ENCODE measurements around the gene MYH7. TPM values are rescaled to one million over a fixed set of nuclear protein-coding genes. Genes with fewer than 3 reads are reported as not detected.

The MYH7 gene
- polyA plus RNA-seq, 1 donor (not counting 4 experiments of a cell fraction or from before 2014, with no cell fraction given), result not detected

- H2AFZ ChIP-seq (ENCODE audit: control insufficient read depth, low read length), result no peak overlapping the region
- no peaks in the 10 kb centered on the region for H4K20me1 ChIP-seq (ENCODE audit: control insufficient read depth, extremely low read depth, insufficient read depth, low read length)
- no peaks in the 10 kb centered on the region for H3K9me1 ChIP-seq (ENCODE audit: control insufficient read depth, extremely low read depth, insufficient read depth, low read length)
- H3K79me2 ChIP-seq (ENCODE audit: control insufficient read depth, insufficient read depth, low read length), result no peaks in the 10 kb centered on the region
- no peak for FAIRE-seq
- H3K4me1 ChIP-seq (ENCODE audit: control insufficient read depth, extremely low read depth, insufficient read depth, low read length), result no peaks in the 10 kb centered on the region
- no peaks in the 10 kb centered on the region for H3K27me3 ChIP-seq (ENCODE audit: control insufficient read depth, extremely low read depth, insufficient read depth, low read length)
- no peak overlapping the region for H3K4me3 ChIP-seq (ENCODE audit: control insufficient read depth in 2 of 3, extremely low read depth in 1 of 3, insufficient read depth in 2 of 3, low read depth in 1 of 3, low read length in 3 of 3)
- H3K9ac ChIP-seq (ENCODE audit: control insufficient read depth, extremely low read depth, insufficient read depth, low read length), result no peak overlapping the region
- no peak overlapping the region for H3K27ac ChIP-seq (ENCODE audit: control insufficient read depth, insufficient read depth, low read length)
- TF ChIP-seq CTCF (optimal IDR thresholded peaks at IDR 0.05 in 1 of 3, IDR thresholded peaks at IDR 0.05 in 1 of 3, conservative IDR thresholded peaks at IDR 0.05 in 1 of 3; ENCODE audit: extremely low read depth in 1 of 3, insufficient read depth in 2 of 3, low read length in 3 of 3) (no peak), EZH2 (IDR thresholded peaks at IDR 0.05; ENCODE audit: low read length) (no peak)
- no peak for DNase-seq (ENCODE audit: low read depth, low spot score)
- no peaks in the 10 kb centered on the region for H3K9me3 ChIP-seq (ENCODE audit: control insufficient read depth, low read depth, low read length)
- H3K4me2 ChIP-seq (ENCODE audit: control insufficient read depth, extremely low read depth, insufficient read depth, low read depth, low read length), result no peak overlapping the region
- no peaks in the 10 kb centered on the region for H3K36me3 ChIP-seq (ENCODE audit: control insufficient read depth in 2 of 2, extremely low read depth in 1 of 2, insufficient read depth in 2 of 2, low read length in 2 of 2)
- dilution Hi-C loops (cut with MboI; ENCODE audit: extremely low pct_ligation_motif_present, low sequenced_read_pairs), result no loop called here
Observed at GRCh38 chr14:23385642-23386265, 49.7 kb downstream of the MYH7 start.

- dilution Hi-C loops (cut with MboI; ENCODE audit: extremely low pct_ligation_motif_present, low sequenced_read_pairs), result no loop called here
- H4K20me1 ChIP-seq (ENCODE audit: control insufficient read depth, extremely low read depth, insufficient read depth, low read length), result no peaks in the 10 kb centered on the region
- H3K79me2 ChIP-seq (ENCODE audit: control insufficient read depth, insufficient read depth, low read length), result no peaks in the 10 kb centered on the region
- DNase-seq (ENCODE audit: low read depth, low spot score) (no peak), FAIRE-seq (no peak)
- peaks cover 4% of the 10 kb centered on the region for H3K27me3 ChIP-seq (ENCODE audit: control insufficient read depth, extremely low read depth, insufficient read depth, low read length)
- no peak overlapping the region for H3K4me3 ChIP-seq (ENCODE audit: control insufficient read depth in 2 of 3, extremely low read depth in 1 of 3, insufficient read depth in 2 of 3, low read depth in 1 of 3, low read length in 3 of 3)
- no peak overlapping the region for H3K4me2 ChIP-seq (ENCODE audit: control insufficient read depth, extremely low read depth, insufficient read depth, low read depth, low read length)
- no peaks in the 10 kb centered on the region for H3K36me3 ChIP-seq (ENCODE audit: control insufficient read depth in 2 of 2, extremely low read depth in 1 of 2, insufficient read depth in 2 of 2, low read length in 2 of 2)
- H3K9me3 ChIP-seq (ENCODE audit: control insufficient read depth, low read depth, low read length), result no peaks in the 10 kb centered on the region
- H3K27ac ChIP-seq (ENCODE audit: control insufficient read depth, insufficient read depth, low read length), result no peak overlapping the region
- no peaks in the 10 kb centered on the region for H3K9me1 ChIP-seq (ENCODE audit: control insufficient read depth, extremely low read depth, insufficient read depth, low read length)
- TF ChIP-seq EZH2 (IDR thresholded peaks at IDR 0.05; ENCODE audit: low read length), result no peak
- no peak for TF ChIP-seq CTCF (optimal IDR thresholded peaks at IDR 0.05 in 1 of 3, IDR thresholded peaks at IDR 0.05 in 1 of 3, conservative IDR thresholded peaks at IDR 0.05 in 1 of 3; ENCODE audit: extremely low read depth in 1 of 3, insufficient read depth in 2 of 3, low read length in 3 of 3)
- no peak overlapping the region for H2AFZ ChIP-seq (ENCODE audit: control insufficient read depth, low read length)
- H3K4me1 ChIP-seq (ENCODE audit: control insufficient read depth, extremely low read depth, insufficient read depth, low read length), result no peaks in the 10 kb centered on the region
- H3K9ac ChIP-seq (ENCODE audit: control insufficient read depth, extremely low read depth, insufficient read depth, low read length), result no peak overlapping the region
Observed at GRCh38 chr14:23385244-23385641, 50.2 kb downstream of the MYH7 start.
